ENCODE data around the gene NXPH4.

DNA sequence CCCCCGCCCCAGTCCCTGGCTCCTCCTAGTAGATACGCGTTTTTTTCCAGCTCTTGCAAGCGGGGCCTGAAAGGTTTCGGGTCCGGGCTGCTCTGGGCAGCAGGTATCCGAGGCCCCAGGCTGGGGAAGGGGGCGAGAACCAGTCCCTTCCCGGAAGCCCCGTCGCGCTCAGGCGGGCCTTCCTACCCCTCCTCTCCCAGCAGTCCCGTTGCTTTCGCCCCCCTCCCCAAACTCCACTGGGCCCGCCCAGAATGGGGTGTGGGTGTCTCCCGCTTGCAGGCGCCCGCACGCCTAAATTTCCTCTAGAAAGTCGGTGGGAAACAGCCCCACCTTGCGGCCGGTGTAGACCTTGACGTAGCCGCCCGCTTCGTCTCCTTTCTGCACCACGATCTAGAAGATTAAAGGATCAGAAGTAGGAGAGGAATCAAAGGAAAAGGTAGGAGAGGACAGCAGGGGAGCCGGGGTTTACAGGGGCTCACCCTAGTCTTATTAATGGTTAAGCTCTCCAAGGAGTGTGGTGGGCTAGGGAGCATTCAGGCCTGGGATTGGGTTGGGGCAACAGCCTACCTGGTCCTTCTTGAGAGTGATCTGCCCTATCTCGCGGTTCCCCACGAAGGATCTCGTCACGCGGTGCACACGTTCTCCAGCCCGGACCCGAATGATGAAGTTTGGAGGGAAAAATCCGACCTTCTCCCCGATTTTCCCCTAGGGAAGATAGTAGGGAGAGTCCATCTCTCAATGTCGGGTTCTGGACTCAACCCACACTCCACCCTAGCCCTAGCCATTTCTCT lies 27.1 kb downstream of the NXPH4 start:
- TF ChIP-seq EZH2 (IDR thresholded peaks at IDR 0.05) (no peak), EGR1 (IDR thresholded peaks at IDR 0.05; ENCODE audit: low read depth) (no peak), POLR2A (IDR thresholded peaks at IDR 0.05; ENCODE audit: borderline replicate concordance, extremely low read depth, insufficient read depth, insufficient read length) (no peak), EZH2phosphoT487 (IDR thresholded peaks at IDR 0.05; ENCODE audit: borderline replicate concordance) (no peak), YY1 (IDR thresholded peaks at IDR 0.05; ENCODE audit: extremely low read depth, insufficient replicate concordance, low read depth, low read length) (peak; percentile 57), POLR2AphosphoS5 (IDR thresholded peaks at IDR 0.05; ENCODE audit: low read depth, low read length) (no peak), ZNF274 (IDR thresholded peaks at IDR 0.05; ENCODE audit: low read depth, low read length) (no peak), ZBTB33 (IDR thresholded peaks at IDR 0.05; ENCODE audit: extremely low read depth, insufficient replicate concordance, low read length) (no peak), ZFX (IDR thresholded peaks at IDR 0.05) (no peak), RAD21 (IDR thresholded peaks at IDR 0.05; ENCODE audit: low read depth) (no peak)
- TF ChIP-seq, protein P1, sequence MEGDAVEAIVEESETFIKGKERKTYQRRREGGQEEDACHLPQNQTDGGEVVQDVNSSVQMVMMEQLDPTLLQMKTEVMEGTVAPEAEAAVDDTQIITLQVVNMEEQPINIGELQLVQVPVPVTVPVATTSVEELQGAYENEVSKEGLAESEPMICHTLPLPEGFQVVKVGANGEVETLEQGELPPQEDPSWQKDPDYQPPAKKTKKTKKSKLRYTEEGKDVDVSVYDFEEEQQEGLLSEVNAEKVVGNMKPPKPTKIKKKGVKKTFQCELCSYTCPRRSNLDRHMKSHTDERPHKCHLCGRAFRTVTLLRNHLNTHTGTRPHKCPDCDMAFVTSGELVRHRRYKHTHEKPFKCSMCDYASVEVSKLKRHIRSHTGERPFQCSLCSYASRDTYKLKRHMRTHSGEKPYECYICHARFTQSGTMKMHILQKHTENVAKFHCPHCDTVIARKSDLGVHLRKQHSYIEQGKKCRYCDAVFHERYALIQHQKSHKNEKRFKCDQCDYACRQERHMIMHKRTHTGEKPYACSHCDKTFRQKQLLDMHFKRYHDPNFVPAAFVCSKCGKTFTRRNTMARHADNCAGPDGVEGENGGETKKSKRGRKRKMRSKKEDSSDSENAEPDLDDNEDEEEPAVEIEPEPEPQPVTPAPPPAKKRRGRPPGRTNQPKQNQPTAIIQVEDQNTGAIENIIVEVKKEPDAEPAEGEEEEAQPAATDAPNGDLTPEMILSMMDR (IDR thresholded peaks at IDR 0.05 in 2 of 3, conservative IDR thresholded peaks at IDR 0.05 in 1 of 3; ENCODE audit: borderline replicate concordance in 1 of 3, insufficient read depth in 1 of 3, low read depth in 2 of 3, low read length in 2 of 3): peak in 2 of 3 experiments; percentile 78 to 81; a peak in 4 of 6 replicates
- TF ChIP-seq, protein P2, sequence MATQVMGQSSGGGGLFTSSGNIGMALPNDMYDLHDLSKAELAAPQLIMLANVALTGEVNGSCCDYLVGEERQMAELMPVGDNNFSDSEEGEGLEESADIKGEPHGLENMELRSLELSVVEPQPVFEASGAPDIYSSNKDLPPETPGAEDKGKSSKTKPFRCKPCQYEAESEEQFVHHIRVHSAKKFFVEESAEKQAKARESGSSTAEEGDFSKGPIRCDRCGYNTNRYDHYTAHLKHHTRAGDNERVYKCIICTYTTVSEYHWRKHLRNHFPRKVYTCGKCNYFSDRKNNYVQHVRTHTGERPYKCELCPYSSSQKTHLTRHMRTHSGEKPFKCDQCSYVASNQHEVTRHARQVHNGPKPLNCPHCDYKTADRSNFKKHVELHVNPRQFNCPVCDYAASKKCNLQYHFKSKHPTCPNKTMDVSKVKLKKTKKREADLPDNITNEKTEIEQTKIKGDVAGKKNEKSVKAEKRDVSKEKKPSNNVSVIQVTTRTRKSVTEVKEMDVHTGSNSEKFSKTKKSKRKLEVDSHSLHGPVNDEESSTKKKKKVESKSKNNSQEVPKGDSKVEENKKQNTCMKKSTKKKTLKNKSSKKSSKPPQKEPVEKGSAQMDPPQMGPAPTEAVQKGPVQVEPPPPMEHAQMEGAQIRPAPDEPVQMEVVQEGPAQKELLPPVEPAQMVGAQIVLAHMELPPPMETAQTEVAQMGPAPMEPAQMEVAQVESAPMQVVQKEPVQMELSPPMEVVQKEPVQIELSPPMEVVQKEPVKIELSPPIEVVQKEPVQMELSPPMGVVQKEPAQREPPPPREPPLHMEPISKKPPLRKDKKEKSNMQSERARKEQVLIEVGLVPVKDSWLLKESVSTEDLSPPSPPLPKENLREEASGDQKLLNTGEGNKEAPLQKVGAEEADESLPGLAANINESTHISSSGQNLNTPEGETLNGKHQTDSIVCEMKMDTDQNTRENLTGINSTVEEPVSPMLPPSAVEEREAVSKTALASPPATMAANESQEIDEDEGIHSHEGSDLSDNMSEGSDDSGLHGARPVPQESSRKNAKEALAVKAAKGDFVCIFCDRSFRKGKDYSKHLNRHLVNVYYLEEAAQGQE (IDR thresholded peaks at IDR 0.05; ENCODE audit: low read depth): no peak

Measured in HCT116 (cell line).